Upper lobe of left lung (tissue), 4 donors: ENCODE measurements around the gene SIVA1.

ENCODE experiments used
- CTCF ChIP-seq, 6 experiments: fragments of 450-650 bp in 4 of 6; fragments of 200-600 bp in 2 of 6; sonication (generic) in 2 of 6; IDR thresholded peaks; one replicate each; pipeline ENCODE4 v1.5.1; 2016 to 2019; ENCODE audit warnings: antibody characterized with exemption in 6 of 6
- EP300 ChIP-seq, 4 donors: sonication (generic); formaldehyde crosslinking; IDR thresholded peaks; one replicate each; pipeline ENCODE4 v1.5.1; 2017; ENCODE audit warnings: antibody characterized with exemption in 4 of 4, control low read depth in 2 of 4

DNA sequence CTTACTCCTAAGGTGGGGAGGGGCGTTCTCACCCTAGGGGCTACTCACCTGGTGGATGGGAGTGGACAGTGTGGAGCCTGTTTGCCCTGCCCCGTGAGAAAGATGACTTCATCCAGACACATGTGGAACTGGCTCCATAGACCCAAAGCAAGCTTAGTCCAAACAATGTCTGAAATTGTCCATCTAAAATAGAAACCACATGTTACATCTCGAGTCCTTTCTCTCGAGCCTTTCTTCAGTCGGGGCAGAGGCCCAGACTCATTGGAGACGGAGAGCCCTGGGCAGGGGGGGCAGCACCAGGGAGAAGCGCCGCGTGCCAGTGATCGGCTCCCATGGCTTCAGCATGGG, 4.3 kb downstream of the SIVA1 start:
- no peak for TF ChIP-seq CTCF (IDR thresholded peaks at IDR 0.05)
- TF ChIP-seq EP300 (IDR thresholded peaks at IDR 0.05), result no peak
